Smooth muscle cell (in vitro differentiated cells): ENCODE results near the gene VPREB1. TPM values are rescaled to one million over a fixed set of nuclear protein-coding genes. Genes with fewer than 3 reads are reported as not detected.

Source experiments
- DNase-seq: peaks from one replicate; lab custom pipeline; 2025; ENCODE audit not compliant: unreplicated experiment; lab: John Stamatoyannopoulos, UW
- H2AFZ ChIP-seq: fragments of 200-600 bp; sonication (generic); 2 replicates; pipeline ENCODE4 v1.6.0; 2016; ENCODE audit warnings: antibody characterized with exemption, low read depth, mild to moderate bottlenecking
- H3F3A ChIP-seq: fragments of 200-600 bp; sonication (generic); 2 replicates; pipeline ENCODE4 v1.6.0; 2017; ENCODE audit warnings: antibody characterized with exemption, low read depth
- H3K27ac ChIP-seq: fragments of 200-600 bp; sonication (generic); 2 replicates; pipeline ENCODE4 v1.5.1; 2016; ENCODE audit warnings: low read depth, mild to moderate bottlenecking
- H3K27me3 ChIP-seq: fragments of 200-600 bp; sonication (generic); 2 replicates; pipeline ENCODE4 v1.6.1; 2016; ENCODE audit warnings: low read depth, mild to moderate bottlenecking
- H3K36me3 ChIP-seq: fragments of 200-600 bp; sonication (generic); 2 replicates; pipeline ENCODE4 v1.5.1; 2016; ENCODE audit warnings: low read depth
- H3K4me1 ChIP-seq: fragments of 200-600 bp; sonication (generic); 2 replicates; pipeline ENCODE4 v1.5.1; 2016; ENCODE audit warnings: low read depth
- H3K4me2 ChIP-seq: fragments of 200-600 bp; sonication (generic); 2 replicates; pipeline ENCODE4 v1.6.0; 2016; ENCODE audit warnings: mild to moderate bottlenecking
- H3K4me3 ChIP-seq: fragments of 200-600 bp; sonication (generic); 2 replicates; pipeline ENCODE4 v1.5.1; 2016; ENCODE audit warnings: mild to moderate bottlenecking
- H3K79me2 ChIP-seq: fragments of 200-600 bp; sonication (generic); 2 replicates; pipeline ENCODE4 v1.6.0; 2016; ENCODE audit warnings: low read depth, mild to moderate bottlenecking
- H3K9ac ChIP-seq: fragments of 200-600 bp; sonication (generic); 2 replicates; pipeline ENCODE4 v1.6.0; 2016; ENCODE audit warnings: low read depth
- H3K9me3 ChIP-seq: fragments of 200-600 bp; sonication (generic); replicated peaks from 2 replicates; pipeline ENCODE4 v1.5.1; 2016; ENCODE audit warnings: low read depth
- H4K20me1 ChIP-seq: fragments of 200-600 bp; sonication (generic); 2 replicates; pipeline ENCODE4 v1.6.0; 2016; ENCODE audit warnings: low read depth
- WGBS: methylation state at CpG from one replicate; pipeline ENCODE4 v1.1.7; 2016; ENCODE audit warnings: low lambda C conversion rate; 5-methylcytosine and 5-hydroxymethylcytosine counted together
- polyA plus RNA-seq: library from polyadenylated mRNA; unstranded; fragments of >200 nt; fragmentation: Nextera tagmentation; extraction: Ambion mirVana; gene quantifications from 2 replicates; pipeline ENCODE4 v1.2.1, GENCODE V29; 2016
- total RNA-seq: library from RNA; depleted of rRNA; stranded (reverse); fragments of >200 nt; gene quantifications from 2 replicates; pipeline ENCODE4 v1.2.3, GENCODE V29; 2014
- TF ChIP-seq, protein P1 (sequence below): fragments of 200-600 bp; sonication (generic); IDR thresholded peaks from 2 replicates; pipeline ENCODE4 v1.5.1; 2017; ENCODE audit warnings: borderline replicate concordance, mild to moderate bottlenecking, antibody characterized with exemption; ENCODE audit not compliant: insufficient read depth, poor library complexity, severe bottlenecking

Gene VPREB1
- total and polyA plus RNA-seq, 2 experiments from 2014 or later, result not detected

DNA sequence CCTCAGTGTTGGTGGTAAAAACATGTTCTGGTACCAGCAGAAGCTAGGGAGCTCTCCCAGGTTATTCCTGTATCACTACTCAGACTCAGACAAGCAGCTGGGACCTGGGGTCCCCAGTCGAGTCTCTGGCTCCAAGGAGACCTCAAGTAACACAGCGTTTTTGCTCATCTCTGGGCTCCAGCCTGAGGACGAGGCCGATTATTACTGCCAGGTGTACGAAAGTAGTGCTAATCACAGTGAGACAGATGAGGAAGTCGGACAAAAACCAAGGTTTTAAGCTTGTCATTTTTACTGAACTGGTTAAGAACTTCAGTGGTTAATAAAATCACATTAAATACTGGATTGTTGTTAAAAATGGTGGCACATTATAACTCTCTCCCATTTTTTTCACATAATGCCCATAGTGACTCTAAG, 42.6 kb upstream of the VPREB1 start:
- WGBS, result 75% methylated on average over 6 of the region's 6 CpGs
- Histone ChIP-seq H3K9ac (no peak overlapping the region), H4K20me1 (no peaks in the 10 kb centered on the region), H2AFZ (no peak overlapping the region), H3K4me3 (no peak overlapping the region), H3F3A (no peaks in the 10 kb centered on the region), H3K4me1 (no peaks in the 10 kb centered on the region), H3K36me3 (no peaks in the 10 kb centered on the region), H3K79me2 (no peaks in the 10 kb centered on the region), H3K27ac (no peak overlapping the region), H3K4me2 (no peak overlapping the region), H3K9me3 (no peaks in the 10 kb centered on the region), H3K27me3 (peaks cover 88% of the 10 kb centered on the region)
- no peak for DNase-seq
- TF ChIP-seq, protein P1, sequence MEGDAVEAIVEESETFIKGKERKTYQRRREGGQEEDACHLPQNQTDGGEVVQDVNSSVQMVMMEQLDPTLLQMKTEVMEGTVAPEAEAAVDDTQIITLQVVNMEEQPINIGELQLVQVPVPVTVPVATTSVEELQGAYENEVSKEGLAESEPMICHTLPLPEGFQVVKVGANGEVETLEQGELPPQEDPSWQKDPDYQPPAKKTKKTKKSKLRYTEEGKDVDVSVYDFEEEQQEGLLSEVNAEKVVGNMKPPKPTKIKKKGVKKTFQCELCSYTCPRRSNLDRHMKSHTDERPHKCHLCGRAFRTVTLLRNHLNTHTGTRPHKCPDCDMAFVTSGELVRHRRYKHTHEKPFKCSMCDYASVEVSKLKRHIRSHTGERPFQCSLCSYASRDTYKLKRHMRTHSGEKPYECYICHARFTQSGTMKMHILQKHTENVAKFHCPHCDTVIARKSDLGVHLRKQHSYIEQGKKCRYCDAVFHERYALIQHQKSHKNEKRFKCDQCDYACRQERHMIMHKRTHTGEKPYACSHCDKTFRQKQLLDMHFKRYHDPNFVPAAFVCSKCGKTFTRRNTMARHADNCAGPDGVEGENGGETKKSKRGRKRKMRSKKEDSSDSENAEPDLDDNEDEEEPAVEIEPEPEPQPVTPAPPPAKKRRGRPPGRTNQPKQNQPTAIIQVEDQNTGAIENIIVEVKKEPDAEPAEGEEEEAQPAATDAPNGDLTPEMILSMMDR, result no peak

DNA sequence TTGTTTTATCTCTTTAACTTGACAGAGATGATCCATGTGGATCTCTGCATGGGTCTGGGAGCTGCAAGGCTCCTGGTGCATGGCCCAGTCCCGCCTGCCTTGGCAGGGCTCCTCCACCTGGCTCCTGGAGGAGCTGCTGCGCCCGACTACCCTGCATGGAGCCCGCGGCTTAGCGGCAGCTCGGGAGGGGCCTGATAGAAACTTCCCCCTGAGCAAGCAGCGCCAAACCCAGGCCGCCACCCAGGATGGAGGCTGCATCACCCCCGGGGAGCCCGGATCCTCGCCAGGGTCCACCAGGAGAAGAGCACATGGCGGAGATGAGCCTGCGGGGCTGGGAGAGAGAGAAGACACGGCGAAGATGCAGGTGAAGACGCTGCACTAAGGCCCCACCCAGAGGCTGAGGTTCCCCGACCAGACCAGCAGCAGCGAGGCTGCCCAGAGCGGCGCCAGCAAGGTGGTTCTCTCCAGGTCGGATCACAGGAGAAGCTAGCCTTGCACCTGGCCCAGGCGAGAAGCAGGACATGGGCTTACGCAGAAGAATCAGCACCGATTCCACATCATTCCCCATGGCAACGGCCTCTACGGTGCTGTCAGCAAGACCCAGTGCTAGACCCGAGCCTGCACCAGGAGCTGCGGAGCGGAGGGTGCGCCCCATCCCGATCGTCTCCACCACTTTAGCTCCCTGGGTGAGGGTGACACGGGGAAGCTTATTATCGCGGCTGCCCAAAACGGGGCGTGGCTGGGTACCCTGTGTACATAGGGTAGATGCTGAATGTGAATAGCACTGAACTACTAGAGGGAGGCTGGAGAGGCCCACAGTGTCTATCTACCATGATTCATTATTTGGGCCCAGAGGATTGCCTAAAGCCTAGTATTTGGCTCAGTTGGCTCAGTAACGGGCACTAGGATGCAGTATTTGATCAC, 41.3 kb upstream of the VPREB1 start:
- Histone ChIP-seq H3K9me3 (no peaks in the 10 kb centered on the region), H3K4me3 (no peak overlapping the region), H3F3A (no peaks in the 10 kb centered on the region), H2AFZ (no peak overlapping the region), H3K4me2 (no peak overlapping the region), H4K20me1 (no peaks in the 10 kb centered on the region), H3K9ac (no peak overlapping the region), H3K36me3 (no peaks in the 10 kb centered on the region), H3K79me2 (no peaks in the 10 kb centered on the region), H3K27ac (no peak overlapping the region), H3K27me3 (peaks cover 77% of the 10 kb centered on the region), H3K4me1 (no peaks in the 10 kb centered on the region)
- WGBS, result 80% methylated on average over 39 of the region's 39 CpGs
- no peak for DNase-seq
- TF ChIP-seq, protein P1, result no peak

DNA sequence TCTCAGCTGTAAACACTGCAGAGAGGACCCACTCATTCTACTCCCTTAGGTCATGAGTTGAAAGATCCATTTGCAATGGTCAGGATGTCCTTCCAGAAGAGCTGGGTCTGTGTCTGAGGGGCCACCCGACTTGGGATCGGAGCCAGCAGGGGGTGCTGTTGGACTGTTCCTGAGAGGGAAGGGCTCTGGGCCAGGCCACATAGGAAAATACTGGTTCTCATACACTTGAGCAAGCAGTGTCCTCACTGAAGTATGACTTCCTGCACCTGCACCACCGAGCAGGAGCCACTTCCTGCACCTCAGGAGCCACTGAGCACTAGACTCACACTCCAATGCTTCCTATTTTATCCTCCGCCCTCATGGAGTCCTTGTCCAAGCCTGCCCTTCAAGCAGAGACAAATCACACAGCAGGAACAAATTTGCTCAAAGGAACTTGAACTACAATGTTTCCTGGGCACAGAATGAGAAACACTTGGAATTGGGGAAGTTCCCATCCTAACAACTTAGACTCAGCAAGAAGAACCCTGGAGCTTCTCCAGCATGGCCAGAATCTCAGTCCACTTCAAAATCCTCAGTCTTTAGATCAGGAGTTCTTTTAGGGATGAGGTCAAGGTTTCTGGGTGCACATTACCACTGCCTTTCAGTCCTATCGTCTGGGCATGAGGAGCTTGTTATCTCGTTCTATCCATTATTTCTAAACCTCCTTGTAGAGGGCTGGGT, 36.6 kb upstream of the VPREB1 start:
- 19% methylated on average over 6 of the region's 6 CpGs for WGBS

More for the DNA sequence above, 36.6 kb upstream of the VPREB1 start:
- Histone ChIP-seq H4K20me1 (no peaks in the 10 kb centered on the region), H3K4me1 (no peaks in the 10 kb centered on the region), H3K36me3 (no peaks in the 10 kb centered on the region), H3K9me3 (no peaks in the 10 kb centered on the region), H3K27ac (no peak overlapping the region), H3K4me3 (no peak overlapping the region), H3K9ac (no peak overlapping the region), H3K27me3 (peaks cover 66% of the 10 kb centered on the region), H3K79me2 (no peaks in the 10 kb centered on the region), H3K4me2 (no peak overlapping the region), H3F3A (no peaks in the 10 kb centered on the region), H2AFZ (no peak overlapping the region)
- TF ChIP-seq, protein P1, result peak; percentile 53
- no peak for DNase-seq
